GM21529 (cell line): ENCODE measurements around the gene ATXN7L1.

Source experiments
- ATAC-seq: cut with Tn5 transposase; IDR thresholded peaks from one replicate; pipeline ENCODE4 v1.9.1; 2021; ENCODE audit not compliant: unreplicated experiment

Gene ATXN7L1

DNA sequence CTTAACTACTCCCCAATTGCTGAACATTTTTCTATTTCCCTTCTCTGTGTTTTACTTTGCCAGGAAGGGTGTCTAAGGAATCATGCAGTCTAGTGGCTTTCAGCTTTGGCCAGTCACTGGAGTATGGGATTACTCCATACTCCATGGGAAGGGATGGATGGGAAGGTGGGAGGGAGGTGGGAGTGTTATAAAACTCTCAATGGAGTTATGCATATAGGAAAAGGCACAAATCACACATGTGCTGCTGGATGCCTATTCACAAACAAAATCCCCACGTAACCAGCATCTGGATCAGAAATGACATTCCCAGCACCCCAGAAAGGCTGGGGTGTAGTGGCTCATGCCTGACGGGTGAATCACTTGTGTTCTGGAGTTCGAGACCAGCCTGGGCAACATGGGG is 125.3 kb downstream of the ATXN7L1 start:
- no peak for ATAC-seq

DNA sequence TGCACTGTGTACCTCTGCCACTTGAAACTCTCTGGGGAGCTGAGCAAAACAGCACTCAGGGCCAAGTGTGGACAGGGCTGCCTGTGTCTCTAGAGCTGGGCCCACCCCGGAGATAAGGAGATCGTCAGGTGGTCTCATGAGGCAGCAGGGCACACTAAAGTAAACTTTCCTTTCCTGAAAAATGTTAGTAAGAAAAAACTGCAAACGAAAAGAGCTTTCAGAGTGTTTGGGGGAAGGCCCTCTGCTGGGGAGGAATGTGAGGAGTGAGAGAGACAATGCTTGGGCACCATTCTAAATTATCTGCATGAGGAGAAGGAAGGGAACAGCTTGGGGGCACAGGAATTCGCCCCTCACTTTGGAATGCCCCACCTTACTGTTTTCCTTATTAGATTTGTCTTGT is 127.7 kb downstream of the ATXN7L1 start:
- ATAC-seq: no peak

DNA sequence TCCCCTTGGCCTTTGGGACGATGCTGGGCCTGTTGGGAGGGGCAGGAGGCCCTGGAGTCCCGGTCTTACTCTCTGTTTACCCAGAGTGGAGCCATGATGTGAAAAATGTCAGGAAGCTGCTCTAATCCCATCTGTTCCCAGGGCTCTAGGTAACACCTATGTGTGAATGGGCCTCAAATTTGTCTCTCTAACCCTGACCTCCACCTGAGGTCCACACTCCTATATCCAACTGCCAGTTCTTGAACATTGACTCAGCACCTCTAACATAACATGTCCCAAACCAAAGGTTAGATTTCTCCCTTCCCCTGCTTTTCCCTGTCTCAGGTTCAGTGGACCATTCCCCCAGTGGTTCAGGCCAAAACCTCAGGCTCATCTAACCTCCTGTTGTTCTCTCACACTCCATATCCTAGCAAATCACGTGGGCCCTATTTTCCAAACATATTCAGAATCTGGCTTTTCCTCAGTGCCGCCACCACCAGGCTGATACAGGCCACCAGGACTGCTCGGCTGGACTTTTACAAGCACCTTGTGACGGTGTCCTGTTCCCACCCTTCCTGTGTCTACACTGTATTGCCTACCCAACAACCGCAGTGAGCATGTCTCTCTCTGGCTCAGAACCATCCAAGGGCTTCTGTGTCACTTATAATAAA is 130.6 kb downstream of the ATXN7L1 start:
- ATAC-seq: no peak

DNA sequence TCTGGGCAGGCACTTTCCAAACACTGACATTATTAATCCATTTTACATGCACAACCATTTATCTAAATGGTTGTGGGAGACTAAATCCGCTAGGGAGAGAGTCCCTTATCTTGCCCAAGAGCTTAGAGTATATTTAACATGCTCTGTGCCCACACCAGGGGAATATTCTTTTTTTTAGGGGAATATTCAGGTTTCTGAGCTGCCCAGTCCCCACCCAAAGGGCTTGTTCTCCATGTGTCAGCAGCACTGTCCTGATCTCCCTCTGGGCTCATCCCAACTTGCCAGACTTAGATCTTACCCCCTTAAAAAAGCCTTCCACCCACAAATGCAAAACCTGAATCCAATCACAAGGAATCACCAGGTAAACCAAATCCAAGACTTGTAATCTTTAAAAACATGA is 132.1 kb downstream of the ATXN7L1 start:
- ATAC-seq: no peak

DNA sequence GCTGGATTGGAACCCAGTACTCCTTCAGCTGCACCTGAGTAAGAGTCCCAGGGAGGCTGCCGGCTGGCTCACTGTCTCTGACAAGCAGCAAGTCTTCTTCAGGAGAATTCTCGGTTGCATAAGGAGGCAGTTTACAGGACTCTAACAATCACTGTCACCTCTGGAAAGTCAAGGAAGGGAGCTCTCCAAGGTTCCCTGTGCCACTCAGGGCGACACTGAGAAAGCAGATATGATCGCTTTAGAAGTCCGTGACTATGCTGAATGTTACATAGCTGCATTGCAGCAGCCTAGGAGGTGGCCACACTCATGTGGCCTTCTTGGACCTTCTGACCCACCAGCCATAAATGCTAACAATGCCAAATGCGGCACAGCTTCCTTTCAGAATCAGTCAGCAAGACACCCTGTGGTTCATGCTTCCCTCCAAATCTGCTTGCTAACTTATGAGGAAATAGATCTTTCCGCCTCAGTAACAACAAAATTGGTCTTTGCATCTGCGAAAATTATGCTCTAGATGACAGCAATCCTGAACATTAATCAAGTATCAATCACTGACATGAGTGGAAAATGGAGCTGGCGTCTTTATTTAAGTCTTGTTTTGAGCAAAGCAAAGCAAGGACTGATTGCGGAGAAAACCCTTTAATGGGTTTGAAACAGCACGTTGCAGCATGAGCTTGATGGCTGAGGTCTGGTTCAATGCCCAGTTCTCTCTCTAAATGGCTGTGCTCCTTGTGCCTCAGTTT is 132.9 kb downstream of the ATXN7L1 start:
- ATAC-seq: no peak

DNA sequence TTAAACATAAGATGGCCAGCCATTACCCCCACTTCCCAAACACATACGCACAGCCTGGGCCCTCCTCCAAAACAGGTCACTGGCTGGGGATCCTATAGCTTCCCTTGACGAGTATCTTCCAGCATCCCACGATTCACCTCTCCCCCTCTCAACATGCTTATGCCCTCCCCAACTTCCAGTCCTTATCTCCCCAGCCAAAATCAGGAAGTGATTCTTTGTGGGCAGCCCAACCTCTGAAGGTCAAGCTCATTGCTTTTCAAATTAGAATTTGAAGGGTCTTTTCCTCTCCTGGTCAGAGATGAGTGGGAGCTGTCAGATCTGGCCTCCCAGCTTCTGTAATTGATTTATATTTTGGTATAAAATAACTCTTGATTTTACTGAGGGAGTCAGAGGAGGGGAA is 133.6 kb downstream of the ATXN7L1 start:
- ATAC-seq: no peak

DNA sequence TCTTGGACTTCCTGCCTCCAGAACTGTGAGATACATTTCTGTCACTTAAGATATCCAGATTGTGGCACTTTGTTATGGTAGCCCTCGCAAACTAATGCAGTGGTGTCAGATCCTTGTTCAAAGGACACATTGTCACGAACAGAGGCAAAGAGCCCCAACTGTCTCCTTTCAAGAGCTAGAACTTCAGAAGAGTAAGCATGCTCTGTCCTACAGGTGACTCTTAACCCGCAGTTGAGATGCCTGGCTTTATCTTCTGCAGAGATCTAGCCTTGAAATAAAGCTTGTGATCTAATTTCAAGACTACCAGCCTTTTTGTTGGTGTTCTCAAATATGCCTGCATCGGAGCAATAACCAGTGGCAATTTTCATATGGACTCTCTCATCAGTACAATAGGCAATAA is 134.4 kb downstream of the ATXN7L1 start:
- no peak for ATAC-seq

DNA sequence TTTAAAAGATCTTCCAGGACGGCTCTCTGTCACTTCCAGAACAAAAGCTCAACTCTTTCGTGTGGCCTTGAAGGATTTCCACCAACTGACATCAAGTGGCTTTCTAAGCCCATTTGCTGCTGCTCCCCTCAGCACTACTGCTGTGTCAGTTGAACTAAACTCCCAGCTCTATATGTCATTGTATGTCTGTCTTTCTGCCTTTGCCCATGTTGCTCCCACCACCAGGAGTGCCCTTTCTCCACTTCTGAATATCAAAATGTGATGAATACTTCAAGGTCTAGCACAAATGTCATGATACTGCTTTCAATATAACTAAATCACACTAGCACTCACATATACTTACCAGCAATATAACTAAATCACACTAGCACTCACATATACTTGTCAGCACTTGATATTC is 138.3 kb downstream of the ATXN7L1 start:
- no peak for ATAC-seq

DNA sequence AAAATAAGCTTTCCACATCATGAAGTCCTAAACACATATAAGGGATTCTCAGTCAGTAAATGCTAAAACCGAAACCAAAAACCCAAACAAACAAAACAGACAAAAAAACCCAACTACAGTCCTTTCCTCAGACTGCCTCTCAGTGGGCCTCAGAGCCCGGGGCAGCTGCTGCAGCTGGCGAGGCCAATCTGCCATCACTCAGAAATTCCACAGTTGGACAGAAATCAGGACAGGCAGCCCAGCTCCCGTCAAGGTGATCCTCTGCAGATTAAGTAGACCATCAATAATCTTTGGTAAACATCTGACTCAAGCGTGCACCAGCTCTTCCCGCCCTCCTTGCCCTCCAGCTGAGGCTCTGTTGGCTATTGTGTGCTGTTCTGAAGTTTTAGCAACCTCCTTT is 142.2 kb downstream of the ATXN7L1 start:
- ATAC-seq: no peak

DNA sequence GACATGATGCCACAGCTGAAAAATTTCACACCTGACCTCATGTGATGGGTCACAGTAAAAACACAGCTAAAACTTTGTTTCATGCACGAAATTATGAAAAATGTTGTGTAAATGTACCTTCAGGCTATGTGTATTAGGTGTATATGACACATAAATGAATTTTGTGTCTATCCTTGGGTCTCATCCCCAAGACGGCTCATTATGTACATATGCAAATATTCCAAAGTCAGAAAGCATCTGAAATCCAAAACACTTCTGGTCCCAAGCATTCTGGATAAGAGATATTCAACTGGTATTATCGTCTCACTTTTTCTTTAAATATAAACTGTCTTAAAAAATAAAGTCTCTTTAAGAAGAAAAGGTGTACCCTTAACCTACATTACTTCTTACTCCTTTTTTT is 145.4 kb downstream of the ATXN7L1 start:
- ATAC-seq: no peak

DNA sequence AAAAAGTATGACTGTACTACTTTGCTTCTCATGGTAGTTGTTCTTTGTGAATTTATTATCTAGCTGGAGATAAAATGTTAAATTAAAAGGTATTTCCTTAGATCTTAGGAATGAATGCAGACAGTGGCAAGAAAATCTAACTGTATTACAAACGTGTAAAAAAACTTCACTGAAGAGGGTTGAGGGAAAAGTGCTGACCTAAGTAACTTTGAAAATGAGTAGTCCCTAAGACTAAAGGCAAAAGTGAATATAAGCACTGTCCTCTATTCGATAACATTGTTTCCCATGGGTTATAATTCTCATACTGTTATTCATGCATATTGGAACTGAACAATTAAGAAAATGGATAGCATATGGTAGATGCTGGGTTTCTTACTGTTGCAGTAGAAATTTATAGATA is 148.4 kb downstream of the ATXN7L1 start:
- no peak for ATAC-seq

DNA sequence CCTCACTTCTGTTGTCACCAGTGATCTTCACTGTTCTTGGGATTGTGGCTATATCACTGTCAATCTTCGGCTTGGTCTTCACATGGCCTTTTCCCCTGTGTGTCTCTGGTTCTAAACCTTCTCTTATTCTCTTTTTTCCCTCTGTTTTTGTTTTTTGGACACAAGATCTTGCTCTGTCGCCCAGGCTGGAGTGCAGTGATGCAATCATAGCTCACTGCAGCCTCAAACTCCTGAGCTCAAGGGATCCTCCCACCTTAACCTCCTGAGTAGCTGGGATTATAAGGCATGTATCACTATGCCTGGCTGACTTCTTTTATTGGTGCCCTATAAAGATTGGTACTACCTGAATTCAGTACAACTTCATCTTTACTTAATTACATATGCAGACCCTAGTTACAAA is 151.7 kb downstream of the ATXN7L1 start:
- ATAC-seq: no peak

DNA sequence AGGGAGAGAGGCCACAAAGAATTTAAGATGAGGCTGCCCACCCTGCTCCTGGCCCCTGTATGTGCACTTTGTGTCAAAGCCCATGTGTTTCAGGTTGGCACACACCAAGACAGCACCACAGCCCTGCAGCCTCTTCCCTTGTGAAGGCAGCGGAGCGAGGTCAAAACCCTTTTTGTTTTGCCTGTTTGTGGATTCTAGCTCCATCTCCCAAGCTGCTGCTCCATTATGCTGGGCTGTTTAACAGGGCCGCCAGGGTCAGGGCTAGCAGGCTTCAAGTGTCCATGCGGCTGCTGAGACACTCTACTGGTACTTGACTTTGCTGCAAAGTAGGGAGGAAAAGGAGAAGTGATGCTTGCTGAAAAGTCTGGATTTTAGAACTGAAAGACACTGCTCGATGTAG is 152.8 kb downstream of the ATXN7L1 start:
- no peak for ATAC-seq

DNA sequence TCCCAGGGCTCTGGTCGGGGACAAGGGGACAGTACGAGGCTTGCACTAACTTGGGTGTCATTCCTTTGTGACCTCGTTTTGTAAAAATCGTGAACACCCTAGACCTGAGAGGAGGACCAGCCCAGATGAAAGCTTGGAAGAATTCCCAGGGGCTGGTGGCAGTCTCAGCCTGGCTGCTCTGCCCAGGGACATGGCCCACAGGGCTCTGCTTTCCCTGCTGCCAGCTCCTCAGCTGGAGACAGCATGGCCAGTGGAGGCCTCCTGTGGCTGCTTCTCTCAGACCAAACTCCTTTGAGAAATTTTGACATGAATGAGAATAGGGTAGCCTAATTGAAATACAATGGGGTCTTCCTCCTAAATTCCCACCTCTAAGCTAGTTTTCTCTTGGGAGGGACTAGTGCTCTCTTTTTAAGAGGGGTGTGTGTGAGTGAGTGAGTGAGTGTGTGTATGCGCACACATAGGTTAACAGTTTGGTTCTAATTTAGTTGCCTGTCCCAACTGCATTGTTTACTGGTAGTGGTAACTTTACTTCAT is 154.8 kb downstream of the ATXN7L1 start:
- no peak for ATAC-seq

DNA sequence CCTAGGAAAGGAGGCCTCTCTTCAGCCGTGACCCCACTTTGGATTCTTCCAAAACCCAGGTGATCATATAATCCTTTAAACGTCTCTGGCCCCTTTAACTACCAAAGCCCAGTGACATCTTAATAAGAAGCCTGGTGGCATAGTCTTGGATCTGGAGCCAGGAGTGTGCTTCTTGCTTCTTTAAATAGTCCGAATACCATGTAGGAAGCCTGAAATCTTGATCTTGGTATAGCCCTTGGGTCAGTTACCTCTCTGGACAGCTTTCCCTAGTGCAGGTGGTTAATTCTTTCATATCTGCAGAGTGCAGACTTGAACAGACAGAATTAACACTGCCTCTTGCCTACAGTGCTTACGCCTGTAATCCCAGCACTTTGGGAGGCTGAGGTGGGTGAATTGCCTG is 156.5 kb downstream of the ATXN7L1 start:
- ATAC-seq: no peak

DNA sequence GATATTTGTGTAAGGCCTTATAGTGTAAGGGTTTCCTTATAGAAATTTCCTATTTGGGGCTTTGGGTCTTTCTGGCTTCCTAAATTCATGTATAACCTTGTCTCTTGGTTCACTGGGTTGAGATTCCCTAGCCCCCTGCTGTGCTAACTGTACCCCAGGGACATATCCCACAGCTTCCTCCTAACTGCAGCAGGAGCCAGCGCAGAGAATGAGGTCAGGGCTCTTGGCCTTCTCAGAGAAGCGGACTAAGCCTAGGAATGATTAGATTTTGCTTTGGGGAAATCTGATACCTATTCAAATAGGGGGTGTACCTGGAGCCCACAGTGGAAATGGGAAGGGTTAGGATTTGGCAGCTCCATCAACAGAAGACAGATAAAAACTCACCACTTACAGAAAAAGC is 157.0 kb downstream of the ATXN7L1 start:
- ATAC-seq: no peak

DNA sequence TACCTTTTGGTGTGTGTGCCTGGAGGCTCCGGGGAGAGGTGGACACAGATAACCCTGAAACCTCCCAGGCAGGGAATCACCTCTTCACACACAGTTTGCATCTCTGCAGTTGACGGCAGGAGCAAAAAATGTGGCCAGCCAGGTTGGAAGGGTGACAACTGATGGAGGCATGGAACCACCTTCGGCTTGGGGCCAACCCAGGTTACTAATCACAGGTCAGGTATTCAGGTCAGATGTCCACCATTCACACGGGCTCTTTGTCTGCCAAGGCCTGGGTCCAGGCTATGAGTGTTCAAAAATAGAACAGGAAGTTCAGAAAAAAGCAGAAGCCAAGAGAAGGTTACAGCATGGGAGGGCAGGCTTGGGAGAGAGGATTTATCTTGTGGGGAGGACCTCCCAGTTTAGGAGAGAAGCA is 157.9 kb downstream of the ATXN7L1 start:
- ATAC-seq: no peak

DNA sequence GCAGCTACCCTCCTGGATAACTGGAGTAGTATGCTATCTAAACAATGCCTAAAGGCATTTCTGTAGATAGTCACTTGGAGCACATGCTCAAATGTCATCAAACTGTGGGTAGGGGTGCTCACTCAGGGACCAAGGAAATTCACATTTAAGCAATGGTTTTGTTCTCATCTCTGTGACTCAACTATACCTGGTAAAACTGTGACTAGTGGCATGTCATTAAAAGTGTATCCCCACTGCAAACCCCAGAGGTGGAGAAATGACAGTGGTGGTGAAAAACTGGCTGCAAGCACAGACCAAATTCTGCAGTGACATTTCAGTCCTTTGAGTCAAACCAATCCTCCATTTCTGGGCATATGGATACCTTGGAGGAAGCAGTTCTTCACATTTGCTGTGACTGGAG is 160.9 kb downstream of the ATXN7L1 start:
- no peak for ATAC-seq

DNA sequence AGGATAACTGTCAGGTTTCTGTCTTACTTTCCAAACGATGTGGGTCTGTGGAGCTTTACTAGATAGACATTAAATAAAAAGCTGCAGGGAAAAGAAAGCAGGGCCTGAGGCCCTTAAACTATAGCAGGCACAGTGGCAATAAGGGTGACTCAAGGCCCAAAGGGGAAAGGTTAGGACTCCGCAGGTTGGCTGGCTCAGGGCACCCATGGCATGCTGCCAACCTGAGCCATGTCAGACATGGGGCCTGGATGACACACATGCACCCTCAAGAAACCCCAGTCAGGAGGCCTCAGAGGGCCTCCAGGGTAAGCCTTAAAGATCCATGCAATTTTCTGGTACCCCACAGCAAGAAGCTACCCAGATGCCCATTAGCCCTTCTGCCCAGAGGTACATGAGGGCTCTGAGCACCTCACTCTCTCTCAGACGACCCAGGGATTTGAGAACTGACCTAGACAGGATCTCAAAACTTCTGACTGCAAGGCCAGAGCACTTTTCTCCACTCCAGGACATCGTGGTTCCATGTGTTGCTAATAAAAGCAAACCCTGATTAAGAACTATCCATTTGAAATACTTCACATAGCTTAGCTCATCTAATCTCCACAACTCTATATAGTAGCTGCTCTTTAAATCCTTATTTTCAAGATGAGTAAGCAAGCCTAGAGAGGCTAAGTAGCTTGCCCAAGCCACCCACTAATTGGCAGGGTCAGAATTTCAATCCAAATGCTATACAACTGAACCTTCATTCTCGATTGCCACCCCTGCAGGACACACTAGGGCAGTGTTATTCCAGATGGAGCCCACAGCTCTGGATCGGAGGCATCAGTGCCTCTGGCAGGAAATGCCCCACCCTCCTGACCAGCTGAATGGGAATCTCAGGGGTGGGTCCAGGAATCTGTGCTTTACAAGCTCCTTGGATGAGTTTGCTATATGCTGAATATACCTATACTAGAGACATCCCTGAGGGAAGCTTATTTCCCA is 162.6 kb downstream of the ATXN7L1 start:
- no peak for ATAC-seq

DNA sequence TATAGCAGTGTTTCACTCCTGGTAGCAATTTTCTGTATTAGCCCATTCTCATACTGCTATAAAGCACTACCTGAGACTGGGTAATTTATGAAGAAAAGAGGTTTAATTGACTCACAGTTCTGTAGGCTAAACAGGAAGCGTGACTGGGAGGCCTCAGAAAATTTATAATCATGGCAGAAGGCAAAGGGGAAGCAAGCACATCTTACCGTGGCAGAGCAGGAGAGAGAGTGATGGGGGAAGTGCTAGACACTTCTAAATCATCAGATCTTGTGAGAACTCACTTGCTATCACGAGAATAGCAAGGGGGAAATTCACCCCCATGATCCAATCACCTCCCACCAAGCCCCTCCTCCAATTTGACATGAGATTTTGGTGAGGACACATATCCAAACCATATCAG is 163.5 kb downstream of the ATXN7L1 start:
- no peak for ATAC-seq

DNA sequence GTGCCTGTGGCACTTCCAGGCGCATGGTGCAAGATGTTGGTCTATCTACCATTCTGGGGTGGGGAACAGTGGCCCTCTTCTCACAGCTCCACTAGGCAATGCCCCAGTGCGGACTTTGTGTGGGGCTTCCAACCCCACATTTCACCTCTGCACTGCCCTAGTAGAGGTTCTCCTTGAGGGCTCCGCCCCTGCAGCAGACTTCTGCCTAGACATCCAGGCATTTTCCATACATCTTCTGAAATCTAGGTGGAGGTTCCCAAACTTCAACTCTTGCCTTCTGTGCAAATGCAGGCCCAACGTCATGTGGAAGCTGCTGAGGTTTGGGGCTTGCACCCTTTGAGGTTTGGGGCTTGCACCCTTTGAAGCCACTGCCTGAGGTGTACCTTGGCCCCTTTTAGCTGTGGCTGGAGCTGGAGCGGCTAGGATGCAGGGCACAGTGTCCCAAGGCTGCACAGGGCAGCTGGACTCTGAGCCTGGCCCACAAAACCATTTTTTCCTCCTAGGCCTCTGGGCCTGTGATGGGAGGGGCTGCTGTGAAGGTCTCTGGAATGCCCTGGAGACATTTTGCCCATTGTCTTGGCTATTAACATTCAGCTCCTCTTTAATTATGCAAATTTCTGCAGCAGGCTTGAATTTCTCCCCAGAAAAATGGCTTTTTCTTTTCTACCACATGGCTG is 164.5 kb downstream of the ATXN7L1 start:
- ATAC-seq: no peak
